Fibroblast of gingiva (primary cell): ENCODE measurements around the gene ALX4.

ENCODE experiments used
- DNase-seq: peaks from one replicate; pipeline ENCODE4 v3.0.0-alpha.2; 2011; ENCODE audit warnings: low read depth

Gene ALX4

GRCh38 chr11:44244639-44245310, 65.2 kb downstream of the ALX4 start:
- no peak for DNase-seq

- peak; percentile 36 for DNase-seq
These were observed 66.2 kb downstream of the ALX4 start for GRCh38 chr11:44243595-44244343.

- DNase-seq, result no peak
These were observed 66.9 kb downstream of the ALX4 start for GRCh38 chr11:44243086-44243485.

DNA sequence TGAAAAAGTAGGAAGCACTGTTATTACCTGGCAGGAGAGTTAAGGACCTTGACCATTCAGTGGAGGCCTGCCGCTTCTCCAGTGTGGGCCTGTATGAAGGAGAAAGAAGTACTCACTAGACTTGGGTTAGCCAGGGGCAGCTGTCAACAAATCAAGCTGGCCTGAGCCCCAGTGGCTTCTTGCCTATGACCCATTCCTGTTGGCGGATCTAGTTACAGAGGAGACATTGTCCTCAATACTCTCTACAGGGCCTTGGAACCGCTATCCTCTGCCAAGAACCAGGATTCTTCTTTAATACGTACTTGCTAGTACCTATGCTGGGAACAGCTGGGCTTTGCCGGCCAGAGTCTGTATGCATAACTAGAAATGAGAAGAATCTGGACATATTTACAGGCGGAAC, 68.1 kb downstream of the ALX4 start:
- no peak for DNase-seq

- no peak for DNase-seq
These were observed 72.8 kb downstream of the ALX4 start for GRCh38 chr11:44237156-44237555.

DNA sequence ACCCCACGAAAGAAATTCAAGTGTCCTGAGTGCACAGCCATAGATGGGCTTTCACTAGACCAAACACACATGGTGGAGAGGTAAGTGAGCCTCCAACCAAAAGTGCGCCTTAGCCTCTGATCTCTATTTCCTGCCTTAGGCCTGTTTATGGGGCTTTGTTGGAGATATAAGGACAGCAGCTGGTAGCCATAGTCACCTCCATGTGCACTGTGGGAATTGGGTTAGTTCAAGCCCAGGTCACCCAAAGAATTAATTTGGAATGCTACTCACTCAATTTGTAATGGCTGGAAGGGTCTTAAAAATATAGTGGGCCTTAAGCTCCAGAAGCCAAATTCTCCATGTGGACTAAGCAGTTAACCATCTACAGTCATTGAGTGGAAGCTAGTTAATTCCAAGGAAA, 73.6 kb downstream of the ALX4 start:
- DNase-seq, result no peak

DNA sequence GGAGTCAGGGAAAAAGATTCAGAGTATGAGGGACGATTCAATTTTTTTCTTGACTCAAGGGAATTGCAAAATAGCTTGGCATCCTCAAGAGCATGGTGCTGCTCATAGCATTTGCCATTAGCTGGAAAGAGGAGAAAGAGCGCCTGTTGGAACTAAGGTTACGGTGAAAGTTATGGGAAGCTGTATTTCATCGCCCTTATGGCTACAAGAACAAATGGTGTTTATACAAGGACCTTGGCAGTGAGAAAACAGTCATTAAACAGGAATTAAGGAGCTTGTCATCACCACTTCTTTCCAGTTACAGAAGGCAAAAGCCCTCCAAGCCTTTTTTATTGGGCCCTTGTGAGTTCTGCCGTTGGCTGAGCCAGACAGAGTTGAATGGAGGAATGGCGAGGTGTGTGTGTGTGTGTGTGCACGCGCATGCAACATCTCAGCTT, 74.2 kb downstream of the ALX4 start:
- peak; percentile 68 for DNase-seq

GRCh38 chr11:44229624-44230023, 80.3 kb downstream of the ALX4 start:
- DNase-seq, result no peak

- DNase-seq, result no peak
These were observed 80.8 kb downstream of the ALX4 start for GRCh38 chr11:44229098-44229497.

DNA sequence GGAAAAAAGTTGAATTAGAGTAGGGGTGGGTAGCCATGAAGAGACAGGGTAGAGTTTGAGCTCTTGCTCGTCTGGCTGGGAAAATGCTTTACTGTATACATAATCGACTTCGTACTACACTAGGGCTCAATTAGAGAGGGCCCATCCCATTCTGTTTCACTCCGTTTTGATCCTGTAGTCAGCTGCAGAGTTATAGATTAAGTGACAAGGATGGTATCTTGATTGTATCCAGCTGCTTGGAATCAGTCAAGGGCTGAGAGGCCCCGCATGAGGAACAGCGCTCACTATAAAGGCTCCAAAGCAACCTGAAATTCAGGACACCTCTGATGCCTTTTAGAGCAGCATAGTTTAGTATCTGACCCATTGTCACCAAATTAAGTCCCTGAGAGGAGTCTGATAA, 81.6 kb downstream of the ALX4 start:
- DNase-seq, result no peak

DNA sequence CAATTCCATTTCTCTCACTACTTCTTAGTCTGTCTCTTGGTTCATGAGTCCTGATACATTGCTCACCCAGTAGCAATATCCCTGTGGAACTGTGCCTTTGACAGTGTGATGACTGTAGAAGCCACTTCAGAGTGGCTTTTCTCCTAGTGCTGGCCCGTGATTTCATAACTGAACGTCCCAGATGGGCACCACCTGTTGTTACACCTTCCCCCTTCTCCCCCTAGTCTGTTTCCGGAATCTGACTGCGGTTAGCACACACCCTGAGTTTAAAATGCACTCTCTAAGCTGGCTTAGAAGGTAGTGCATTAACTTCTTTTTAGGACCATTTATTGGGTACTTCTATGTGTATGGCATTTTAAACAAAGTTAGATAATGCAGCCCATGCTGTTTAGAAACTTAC, 83.0 kb downstream of the ALX4 start:
- DNase-seq, result no peak

- DNase-seq, result no peak
These were observed 83.4 kb downstream of the ALX4 start for GRCh38 chr11:44226490-44226889.

- no peak for DNase-seq
These were observed 85.0 kb downstream of the ALX4 start for GRCh38 chr11:44224867-44225501.

GRCh38 chr11:44223238-44223637, 86.7 kb downstream of the ALX4 start:
- DNase-seq, result peak; percentile 46

DNA sequence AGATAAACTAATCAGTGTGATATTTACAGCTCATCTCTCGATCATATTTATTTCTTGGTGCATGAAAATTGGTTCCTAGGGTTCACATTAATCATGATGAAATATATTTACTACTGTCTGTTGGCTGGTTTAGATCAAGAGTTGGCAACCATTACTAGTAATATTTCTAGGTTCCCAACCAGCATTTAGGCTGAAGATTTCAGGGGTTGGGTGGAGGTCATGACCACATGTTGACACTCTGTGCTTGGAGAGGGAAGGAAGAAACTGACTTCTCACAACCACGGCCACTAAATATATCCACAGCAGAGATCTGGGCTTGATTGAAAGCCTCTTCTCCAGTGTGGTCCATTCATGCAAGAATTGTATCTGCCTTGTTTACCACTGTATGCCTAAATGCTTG, 87.9 kb downstream of the ALX4 start:
- no peak for DNase-seq

- no peak for DNase-seq
These were observed 88.5 kb downstream of the ALX4 start for GRCh38 chr11:44221456-44221855.

GRCh38 chr11:44219830-44220796, 89.8 kb downstream of the ALX4 start:
- DNase-seq, result no peak

GRCh38 chr11:44217432-44217831, 92.5 kb downstream of the ALX4 start:
- peak; percentile 18 for DNase-seq

DNA sequence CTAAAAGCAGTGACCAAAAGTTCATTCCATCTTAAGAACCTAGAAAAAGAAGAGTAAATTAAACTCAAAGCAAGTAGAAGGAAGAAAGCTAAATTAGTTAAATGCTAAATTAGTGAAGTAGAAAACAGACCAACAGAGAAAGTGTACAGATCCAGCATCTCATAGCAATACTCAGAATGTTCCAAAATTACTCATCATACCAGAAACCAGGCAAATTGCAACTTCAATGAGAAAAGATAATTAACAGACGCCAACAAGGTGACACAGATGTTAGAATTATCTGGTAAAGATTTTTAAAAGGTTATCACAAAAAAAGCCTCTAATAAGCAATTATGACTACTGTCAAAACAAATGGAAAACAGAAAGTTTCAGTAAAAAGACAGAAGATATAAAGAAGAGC, 96.8 kb downstream of the ALX4 start:
- DNase-seq, result no peak

DNA sequence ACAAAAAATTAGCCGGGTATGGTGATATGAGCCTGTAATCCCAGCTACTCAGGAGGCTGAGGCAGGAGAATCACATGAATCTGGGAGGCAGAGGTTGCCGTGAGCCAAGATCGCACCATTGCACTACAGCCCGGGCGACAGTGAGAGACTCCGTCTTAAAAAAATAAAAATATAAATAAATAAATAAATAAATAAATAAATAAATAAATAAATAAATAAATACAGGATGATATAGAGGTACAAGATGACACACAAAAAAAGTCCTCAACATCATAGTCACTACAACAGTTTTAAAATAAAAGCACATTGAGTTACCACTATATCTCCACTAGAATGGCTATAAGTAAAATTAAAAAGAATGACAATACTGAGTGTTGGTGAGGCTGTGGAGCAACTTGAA, 97.8 kb downstream of the ALX4 start:
- DNase-seq, result no peak
